Skeletal muscle cell (primary cell): ENCODE results near the gene RPS6KA4.

Experiments
- DNase-seq: peaks from one replicate; pipeline ENCODE4 v3.0.0-alpha.2; 2010; ENCODE audit warnings: low read depth
- H3K4me3 ChIP-seq: 2 replicates; pipeline ENCODE4 v1.5.1; 2011; ENCODE audit warnings: low read depth, mild to moderate bottlenecking, control low read depth, low read length, moderate library complexity

RPS6KA4 gene

DNA sequence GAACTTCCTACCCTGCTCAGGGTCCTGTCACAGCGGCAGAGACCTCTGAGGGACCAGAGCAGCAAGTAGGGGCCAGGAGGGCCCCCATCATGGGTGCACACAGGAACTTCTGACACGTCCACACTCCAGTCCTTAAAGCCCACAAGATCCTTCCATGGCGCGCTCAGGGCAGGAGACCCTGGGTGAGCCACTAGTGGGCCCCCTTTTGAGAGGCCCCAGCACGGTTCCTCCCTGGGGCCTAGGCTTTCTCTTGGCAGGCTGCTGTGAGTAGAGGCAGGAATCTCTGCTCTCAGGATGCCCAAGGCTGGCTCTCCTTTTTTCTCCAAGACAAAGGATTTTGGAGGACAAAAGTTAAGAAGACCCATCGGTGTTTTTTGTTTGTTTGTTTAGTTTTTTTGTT is 22.4 kb downstream of the RPS6KA4 start:
- no peak overlapping the region for H3K4me3 ChIP-seq
- DNase-seq, result no peak

DNA sequence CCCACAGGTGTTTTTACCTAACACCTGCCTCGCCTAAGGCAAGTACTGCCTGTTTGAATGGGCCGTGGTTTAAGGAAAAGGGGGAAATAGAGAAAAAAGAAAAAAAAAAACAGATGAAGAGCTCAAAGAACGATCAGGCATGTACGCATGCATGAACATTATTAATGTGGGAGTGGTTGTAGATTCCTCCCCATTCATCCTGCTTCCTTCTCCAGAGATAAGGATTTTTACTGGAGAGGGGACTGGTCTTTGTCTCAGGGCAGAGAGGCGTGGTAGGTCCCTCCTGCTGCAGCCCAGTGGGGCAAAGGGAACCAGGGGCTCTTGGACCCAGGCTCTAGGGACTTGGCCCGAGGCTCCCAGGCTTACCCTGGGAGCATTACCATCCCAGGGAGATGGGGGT is 23.1 kb downstream of the RPS6KA4 start:
- DNase-seq, result no peak
- H3K4me3 ChIP-seq, result no peak overlapping the region

DNA sequence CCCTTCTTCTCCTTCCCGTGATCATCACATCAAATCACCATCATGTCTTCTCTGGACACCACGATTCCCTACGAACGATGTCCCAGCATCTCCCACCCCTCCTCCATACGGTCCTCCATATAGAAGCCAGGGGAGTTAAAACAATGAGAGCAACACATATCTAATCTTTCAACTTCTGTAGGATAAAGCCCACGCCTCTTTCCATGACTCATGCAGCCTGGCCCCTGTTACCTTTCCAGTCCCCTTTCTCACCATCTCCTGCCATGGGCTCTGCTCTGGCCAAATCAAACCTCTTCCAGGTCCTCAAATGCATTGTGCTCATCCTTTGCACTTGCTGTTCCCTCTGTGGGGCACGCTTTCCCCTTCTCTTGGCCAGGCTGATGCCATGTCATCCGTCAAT is 23.6 kb downstream of the RPS6KA4 start:
- no peak overlapping the region for H3K4me3 ChIP-seq
- no peak for DNase-seq

DNA sequence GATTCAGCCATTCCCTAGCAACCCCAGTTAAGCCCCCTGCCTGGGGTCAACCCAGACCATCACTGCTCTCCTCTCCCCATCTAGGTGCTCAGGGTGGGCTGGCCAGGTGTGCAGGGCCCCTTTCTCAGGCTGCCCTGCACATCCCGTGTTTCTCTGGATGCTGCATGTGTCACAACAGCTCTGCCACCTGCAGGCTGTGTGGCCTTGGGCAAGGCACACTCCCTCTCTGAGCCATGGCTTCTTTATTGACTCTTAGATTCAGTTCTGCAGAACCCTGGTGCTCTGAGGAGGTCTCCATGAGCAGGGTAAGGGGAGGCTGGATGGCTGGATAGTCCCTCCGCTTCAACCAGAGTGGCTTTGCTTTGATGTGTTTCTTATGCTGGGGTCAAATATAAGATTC is 24.6 kb downstream of the RPS6KA4 start:
- no peak for DNase-seq
- H3K4me3 ChIP-seq, result no peak overlapping the region

DNA sequence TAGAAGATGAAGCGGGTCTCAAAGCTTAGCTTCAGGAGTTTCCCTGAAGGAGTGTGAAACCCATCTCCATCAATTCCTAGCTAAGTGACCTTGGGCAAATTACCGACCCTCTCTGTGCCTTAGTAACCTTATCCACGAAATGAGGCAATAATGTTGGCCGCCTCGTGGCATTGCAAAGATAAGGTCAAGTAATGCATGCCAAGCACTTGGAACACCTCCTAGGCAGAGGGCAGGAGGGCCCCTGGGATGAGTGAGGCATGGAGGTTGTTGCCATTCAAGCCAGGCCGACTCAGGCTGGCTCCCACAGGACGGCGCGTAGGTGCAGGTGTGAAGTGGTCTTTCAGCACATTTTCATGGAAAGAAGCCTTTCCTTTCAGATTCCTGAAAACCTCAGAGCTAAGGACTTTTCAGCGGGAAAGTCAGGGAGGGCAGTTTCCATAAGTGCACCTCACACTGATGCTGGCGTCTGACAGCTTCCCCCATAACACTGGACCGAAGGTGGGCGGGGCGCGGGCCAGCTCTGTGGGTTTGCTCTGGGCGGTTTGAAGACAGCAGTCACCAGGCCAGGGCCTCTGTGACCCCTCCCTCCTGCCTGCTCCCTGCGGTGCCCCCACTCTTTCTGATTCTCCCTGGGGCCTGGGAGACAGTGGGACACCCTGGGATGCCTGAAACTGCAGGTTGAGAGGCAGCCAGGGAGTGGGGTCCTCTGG is 25.2 kb downstream of the RPS6KA4 start:
- H3K4me3 ChIP-seq, result no peak overlapping the region
- no peak for DNase-seq

DNA sequence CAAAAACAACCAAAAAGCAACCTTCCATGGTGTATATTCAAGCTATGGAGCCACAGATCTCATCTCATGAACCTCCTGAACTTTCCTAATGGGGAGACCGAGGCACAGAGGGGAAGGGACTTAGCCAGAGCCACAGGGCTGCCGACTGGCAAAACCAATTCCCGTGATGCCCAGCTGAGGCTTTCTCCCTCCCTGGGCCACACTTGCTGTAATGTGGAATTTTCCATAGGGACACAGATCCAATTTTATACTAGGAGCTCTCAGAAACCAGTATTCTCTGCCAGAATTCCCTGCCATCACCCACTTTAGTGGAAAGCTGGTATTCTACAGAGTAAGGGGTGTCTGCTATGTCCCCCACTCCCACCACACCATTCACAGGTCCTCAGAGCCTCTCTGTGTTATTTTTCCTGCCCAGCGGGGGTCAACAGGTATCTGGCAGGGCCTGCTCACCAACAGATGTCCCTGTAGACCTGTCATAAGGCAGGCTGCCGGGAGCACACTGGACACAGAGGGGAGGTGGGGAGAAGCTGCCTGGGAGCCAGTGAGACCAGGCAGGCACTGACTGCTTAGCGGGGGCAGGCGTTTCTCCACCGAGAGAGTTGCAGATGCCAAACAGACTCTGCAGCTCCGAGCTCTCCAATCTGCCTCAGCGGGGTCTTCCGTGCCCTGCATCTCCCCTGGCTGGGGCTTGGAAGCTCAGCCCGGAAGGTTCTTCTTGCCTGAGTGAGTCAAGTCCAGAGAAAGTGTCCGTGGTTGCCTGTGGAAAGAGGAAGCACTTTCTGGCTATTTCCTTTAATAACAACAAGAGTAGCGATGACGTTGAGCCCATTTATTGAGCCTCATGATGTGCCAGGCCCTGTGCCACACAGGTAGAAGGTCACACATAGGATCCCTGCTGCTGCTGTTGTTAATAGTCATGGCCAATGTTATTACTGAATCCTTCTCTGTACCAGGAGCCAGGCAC is 26.3 kb downstream of the RPS6KA4 start:
- DNase-seq, result no peak

DNA sequence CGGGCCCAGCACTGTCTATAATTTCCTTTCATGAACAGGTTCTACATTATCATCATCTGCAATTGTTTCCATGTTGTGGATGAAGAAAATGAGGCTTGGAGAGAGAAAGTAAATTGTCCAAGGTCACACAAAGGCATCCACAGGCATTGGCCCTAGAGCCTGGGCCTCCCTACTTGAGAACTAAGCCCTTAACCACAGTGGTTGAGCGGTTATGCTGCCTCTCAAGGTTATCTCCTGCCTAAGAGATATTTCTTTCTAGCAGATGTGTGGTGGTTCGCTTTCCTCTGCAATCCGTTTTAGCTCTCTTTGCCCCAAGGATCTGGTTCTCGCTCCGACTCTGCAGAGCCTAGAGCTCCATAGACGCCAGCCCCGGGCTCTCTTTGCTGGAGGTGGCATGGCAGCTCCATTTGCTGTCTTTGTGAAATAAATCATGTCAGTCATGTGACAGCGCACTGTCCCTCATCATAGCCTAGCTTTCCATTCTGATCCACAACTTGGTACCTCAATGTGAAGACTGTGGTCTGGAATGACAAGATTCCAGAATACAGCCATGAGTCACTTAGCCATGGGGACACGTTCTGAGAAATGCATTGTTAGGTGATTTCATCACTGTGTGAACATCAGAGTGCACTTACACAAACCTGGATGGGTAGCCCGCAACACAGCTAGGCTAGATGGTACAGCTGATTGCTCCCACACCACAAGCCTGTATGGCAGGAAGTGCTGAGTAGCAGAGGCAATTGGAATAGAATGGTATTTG is 27.2 kb downstream of the RPS6KA4 start:
- no peak for DNase-seq
- H3K4me3 ChIP-seq, result no peak overlapping the region

More for the DNA sequence above, 26.3 kb downstream of the RPS6KA4 start:
- no peak overlapping the region for H3K4me3 ChIP-seq

DNA sequence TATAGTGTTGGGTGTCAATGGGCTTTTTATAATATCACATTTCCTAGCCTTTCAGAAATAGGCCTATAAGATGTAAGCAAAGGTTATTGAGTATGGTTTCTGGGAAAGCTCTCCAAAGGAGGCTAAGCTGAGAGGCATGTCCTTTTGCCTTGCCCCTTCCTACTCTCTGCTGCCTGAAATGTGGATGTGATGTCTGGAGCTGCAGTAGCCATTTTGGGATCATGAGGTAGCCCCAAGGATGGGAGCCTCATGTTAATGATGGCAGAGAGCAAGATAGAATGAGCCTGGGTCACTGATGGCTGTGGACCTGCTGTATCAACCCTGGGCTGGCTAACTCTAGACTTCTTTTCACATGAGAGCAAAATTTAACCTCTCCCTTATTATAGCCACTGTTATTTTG is 29.0 kb downstream of the RPS6KA4 start:
- no peak overlapping the region for H3K4me3 ChIP-seq
- DNase-seq, result no peak

DNA sequence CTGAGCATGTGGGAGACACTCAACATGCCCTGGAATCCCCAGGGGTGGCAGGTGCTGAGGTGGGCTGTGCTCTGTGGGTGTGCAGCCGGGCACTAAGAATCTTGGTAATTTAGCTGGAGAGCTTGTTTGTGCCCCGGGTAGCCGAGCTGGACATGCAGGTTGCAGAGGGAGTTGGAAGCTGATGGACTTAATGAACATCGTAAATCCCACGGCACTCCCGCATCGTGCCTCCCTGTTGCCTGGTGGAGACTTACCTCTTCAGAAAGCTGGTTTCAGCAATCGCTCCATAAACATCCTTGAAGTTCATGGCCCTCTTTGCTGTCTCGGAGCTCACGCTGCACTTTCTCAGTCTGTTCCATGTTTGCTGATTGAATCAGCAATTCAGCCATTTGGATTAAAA is 29.9 kb downstream of the RPS6KA4 start:
- DNase-seq, result no peak
- no peak overlapping the region for H3K4me3 ChIP-seq

DNA sequence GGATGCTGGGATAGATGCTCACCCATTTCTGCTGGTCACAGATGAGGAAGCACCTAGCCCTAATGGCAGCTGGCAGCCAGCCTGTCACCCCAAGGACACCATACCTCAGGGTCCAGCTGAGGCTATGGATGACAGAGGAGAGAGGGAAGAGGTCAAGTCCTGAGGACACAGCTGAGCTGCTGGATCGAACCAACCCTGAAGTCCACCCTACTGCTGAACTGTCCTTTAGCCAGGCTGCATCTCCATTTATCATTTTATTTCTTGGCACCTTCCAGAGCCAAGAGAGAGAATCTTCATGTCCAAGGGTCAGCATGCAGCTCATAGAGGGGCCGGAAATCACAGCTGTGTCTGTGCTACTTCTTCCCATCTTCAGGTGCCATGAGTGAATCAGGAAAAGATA is 30.9 kb downstream of the RPS6KA4 start:
- no peak for DNase-seq
- no peak overlapping the region for H3K4me3 ChIP-seq

DNA sequence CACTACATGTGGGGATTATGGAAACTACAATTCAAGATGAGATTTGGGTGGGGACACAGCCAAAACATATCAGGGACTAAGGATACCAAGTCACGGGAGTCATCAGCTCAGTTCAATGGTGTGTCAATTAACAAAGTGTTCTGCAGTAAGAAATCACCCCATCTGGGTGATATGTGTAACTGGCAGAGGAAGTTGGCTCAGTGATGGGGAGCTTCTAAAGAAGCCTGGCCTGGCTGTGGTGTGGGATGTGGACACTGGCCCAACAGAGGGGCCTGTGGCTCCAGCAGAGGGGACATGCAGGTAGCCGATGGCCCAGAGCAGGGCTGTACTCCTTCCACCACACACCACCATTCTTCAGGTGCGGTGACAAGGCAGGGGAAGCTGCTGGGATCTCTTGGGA is 31.6 kb downstream of the RPS6KA4 start:
- DNase-seq, result no peak
- H3K4me3 ChIP-seq, result no peak overlapping the region

DNA sequence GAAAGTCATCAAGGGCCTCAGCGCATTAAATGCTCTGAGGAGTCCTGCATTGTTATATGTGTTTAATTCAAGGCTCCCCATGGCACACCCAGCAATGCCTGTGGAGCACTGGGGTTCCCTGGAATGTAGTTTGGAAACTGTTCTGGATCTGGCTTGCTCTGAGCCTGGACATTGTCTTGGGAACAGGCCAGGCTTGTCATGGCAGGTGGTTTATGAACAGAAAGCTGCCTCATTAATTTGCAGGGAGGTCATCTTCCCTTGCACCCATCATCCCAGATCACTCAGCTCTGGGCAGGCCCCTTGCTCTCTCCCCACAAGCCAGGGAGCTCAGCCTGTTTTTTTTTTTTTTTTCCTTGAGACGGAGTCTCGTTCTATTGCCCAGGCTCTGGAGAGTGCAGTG is 32.9 kb downstream of the RPS6KA4 start:
- no peak for DNase-seq

DNA sequence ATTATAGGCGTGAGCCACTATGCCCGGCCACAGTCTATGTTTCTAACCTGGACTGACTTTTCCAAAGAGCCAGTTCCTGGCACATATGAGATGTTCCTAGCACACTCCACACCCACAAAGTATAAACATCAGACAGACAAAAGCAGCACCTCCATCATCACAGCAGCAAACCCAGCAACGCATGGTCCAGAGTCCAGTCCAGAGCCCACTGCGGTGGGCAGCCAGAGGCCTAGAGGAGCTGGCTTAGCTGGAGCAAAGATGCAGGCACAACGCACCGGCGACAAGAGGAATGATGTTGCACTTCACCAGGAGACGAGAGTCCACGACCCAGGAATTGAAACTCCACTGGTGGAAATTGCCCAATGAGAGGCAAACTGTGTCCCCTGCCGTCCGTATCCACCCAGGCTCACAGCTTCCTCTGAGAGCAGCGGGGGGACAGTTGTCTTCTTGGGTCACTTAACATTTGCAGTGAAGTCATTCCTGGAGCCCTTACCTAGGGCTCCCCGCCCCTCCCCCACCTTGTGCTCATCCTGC is 36.6 kb downstream of the RPS6KA4 start:
- no peak overlapping the region for H3K4me3 ChIP-seq
- DNase-seq, result no peak

More for the DNA sequence above, 32.9 kb downstream of the RPS6KA4 start:
- H3K4me3 ChIP-seq, result no peak overlapping the region

DNA sequence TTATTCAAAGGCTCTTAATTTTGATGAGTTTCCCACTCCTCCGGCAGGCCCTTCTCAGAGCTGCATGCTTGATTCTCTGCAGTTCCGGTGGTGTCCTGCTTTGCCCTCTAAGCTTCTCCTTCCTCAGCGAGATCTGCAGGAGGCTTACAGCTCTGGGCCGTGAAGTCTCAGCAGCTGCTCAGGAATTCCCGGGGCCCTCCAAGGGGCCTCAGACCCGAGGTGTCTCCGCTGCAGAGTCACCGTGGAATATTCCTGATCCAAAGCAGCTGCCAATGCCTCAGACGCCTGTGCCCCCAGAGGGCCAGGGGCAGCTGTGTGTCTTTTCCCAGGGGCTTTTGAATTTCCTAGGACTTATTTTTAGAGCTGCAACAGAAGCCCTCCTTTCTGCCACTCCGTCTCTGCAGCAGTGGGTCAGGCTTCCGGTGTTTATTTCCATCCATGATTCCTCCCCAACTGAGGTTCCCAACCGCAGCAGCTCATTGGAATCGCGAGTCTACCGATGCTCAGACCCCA is 37.2 kb downstream of the RPS6KA4 start:
- no peak for DNase-seq
- no peak overlapping the region for H3K4me3 ChIP-seq

DNA sequence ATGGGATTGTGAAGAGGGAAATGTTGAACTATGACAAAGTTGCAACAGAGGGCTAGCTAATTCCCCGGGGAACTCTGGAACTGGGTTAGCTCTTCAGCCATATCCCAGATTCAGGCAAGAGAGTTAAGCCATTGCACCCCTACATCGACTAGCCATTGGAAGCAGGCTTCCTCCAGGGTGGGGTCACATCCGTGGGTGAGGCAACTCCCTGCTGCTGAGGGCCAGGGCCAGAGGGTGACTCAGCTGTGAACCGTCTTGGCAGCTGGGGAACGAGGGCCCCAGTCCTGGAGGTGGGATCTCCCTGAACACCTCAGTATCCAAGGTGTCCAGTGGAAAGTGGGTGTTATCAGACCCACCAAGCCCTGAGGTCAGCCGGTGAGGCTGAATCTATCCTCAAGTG is 41.1 kb downstream of the RPS6KA4 start:
- no peak overlapping the region for H3K4me3 ChIP-seq
- DNase-seq, result no peak

DNA sequence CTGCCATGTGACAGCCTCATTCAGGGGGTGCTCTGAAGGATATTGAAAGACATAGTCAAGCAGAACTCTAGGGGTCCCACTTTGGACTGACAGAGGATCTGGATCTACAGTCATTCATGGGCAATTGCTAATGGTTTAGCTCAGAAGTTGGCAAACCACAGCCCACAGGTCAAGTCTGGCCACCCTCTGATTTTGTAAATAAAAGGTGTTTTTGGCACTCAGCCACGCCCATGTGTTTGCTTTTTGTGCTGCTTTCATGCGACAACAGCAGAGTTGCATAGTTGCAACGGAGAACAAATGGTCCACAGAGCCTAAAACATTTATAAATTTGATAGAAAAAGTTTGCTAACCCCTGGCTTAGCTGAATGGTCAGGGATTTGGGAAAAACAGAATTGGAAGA is 41.7 kb downstream of the RPS6KA4 start:
- no peak overlapping the region for H3K4me3 ChIP-seq
- no peak for DNase-seq

DNA sequence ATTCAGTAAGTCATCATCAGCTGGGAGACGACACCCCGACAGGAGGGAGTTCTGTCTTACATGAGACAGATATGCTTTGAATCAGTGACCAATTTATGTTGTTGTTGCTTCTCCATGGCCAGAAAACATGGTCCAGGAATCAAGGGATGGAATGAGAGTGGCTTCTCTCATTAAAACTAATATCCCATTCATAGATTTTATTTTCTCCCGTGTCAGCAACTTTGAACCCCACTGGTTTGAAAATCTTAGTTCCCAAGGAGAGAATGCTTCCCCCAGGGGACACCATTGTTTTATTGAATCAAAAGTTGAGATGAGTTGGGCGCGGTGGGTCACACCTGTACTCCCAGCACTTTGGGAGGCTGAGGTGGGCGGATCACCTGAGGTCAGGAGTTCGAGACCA is 42.8 kb downstream of the RPS6KA4 start:
- H3K4me3 ChIP-seq, result no peak overlapping the region
- DNase-seq, result no peak

DNA sequence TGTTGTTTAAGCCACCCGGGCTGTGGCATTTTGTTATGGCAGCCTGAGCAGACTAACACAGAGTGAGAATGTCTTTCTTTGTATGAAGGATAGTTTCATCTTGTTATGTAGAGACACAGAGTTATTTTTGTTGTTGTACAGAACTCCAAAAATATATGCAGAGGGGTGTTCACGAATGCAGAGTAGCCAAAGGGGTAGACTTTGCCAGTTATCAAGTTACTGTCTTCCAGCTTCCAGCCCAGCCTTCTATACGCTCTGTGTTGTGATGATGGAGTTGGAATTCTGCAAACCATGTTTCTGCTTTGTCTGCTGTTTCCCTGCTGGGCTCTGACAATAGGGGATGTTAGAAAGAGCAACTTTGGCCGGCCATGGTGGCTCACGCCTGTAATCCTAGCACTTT is 44.1 kb downstream of the RPS6KA4 start:
- no peak overlapping the region for H3K4me3 ChIP-seq
- DNase-seq, result no peak

DNA sequence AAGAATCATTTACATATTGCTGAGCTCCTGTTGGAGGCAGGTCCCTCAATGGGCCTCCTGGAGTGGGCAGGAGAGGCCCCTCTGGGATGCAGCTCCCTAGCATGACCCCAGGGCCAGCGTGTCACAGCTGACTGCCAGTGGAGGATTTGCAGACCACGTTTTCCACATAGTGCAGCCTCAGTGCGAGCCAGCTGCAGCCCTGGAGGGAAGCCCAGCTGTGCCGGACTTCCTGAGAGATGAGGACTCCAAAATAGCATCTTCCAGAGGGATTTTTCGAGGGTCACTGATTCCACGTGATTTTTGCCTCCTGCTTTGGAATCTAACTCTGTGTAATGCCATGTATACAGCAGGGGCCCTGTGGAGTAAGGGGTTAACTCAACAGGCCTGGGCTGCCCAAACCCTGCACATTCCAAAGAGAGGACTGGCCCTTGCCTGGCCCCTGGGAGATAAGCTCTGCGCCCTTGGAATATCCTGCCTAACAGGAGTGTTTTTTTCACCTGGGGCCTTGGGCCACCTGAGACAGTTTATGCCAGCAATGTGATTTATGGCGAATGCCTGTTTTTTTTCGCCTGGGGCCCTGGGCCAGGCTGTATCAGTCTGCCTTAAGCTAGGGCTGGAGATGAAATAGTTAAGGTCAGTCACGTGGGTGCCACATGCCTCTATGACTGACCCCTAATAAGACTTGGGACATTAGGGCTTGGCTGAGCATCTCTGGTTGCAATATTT is 47.4 kb downstream of the RPS6KA4 start:
- no peak for DNase-seq
- H3K4me3 ChIP-seq, result no peak overlapping the region
